IMR-90 (cell line): ENCODE data around the gene TANGO6. TPM values are rescaled to one million over a fixed set of nuclear protein-coding genes. Genes with fewer than 3 reads are reported as not detected.

Experiments
- ATAC-seq: fragments of 200-7000 bp; cut with Tn5 transposase; 2 replicates; pipeline ENCODE4 v1.9.1; 2020; ENCODE audit warnings: low read depth, mild to moderate bottlenecking, moderate library complexity
- BruUV-seq: library from RNA; stranded (reverse); fragments of 400-500 nt; replicated peaks from 2 replicates; lab custom pipeline; 2021; lab: Mats Ljungman, UMichigan
- CTCF ChIA-PET: fragments of 300-600 bp; formaldehyde crosslinking; extraction: SDS; loops from one replicate; lab custom pipeline; 2021; ENCODE audit warnings: antibody characterized with exemption; lab: Yijun Ruan, JAX
- POLR2A ChIA-PET: fragments of 300-600 bp; sonication (Branson Sonifier 250); formaldehyde crosslinking; loops from one replicate; lab custom pipeline; 2022; ENCODE audit warnings: antibody characterized with exemption; ENCODE audit not compliant: unreplicated experiment; lab: Charles Lee
- DNase-seq: peaks from one replicate; pipeline ENCODE4 v3.0.0; 2013
- H2AFZ ChIP-seq: replicated peaks from 2 replicates; pipeline ENCODE3; 2013; ENCODE audit warnings: low read length, mild to moderate bottlenecking; ENCODE audit not compliant: poor library complexity
- H2AK5ac ChIP-seq: 2 replicates; pipeline ENCODE4 v1.6.1; 2013; ENCODE audit warnings: low read depth, low read length, inconsistent platforms
- H2AK9ac ChIP-seq: replicated peaks from 2 replicates; pipeline ENCODE3; 2013; ENCODE audit warnings: mild to moderate bottlenecking, low read depth, low read length, moderate library complexity; ENCODE audit not compliant: poor library complexity
- H2BK120ac ChIP-seq: 2 replicates; pipeline ENCODE4 v1.6.1; 2013; ENCODE audit warnings: low read depth, low read length, inconsistent platforms
- H2BK15ac ChIP-seq: 3 replicates; pipeline ENCODE4 v1.6.1; 2013; ENCODE audit warnings: low read depth, low read length, inconsistent platforms
- H2BK20ac ChIP-seq: 2 replicates; pipeline ENCODE4 v1.6.1; 2013; ENCODE audit warnings: low read depth, mild to moderate bottlenecking, inconsistent platforms, low read length, moderate library complexity
- H2BK5ac ChIP-seq: 2 replicates; pipeline ENCODE4 v1.6.1; 2013; ENCODE audit warnings: mild to moderate bottlenecking, low read depth, low read length, inconsistent platforms; ENCODE audit not compliant: poor library complexity, severe bottlenecking
- H3K14ac ChIP-seq: replicated peaks from 2 replicates; pipeline ENCODE4 v1.6.1; 2013; ENCODE audit warnings: low read depth, low read length, inconsistent platforms
- H3K18ac ChIP-seq: 2 replicates; pipeline ENCODE4 v1.6.1; 2013; ENCODE audit warnings: low read depth, low read length, control low read depth
- H3K23ac ChIP-seq: 2 replicates; pipeline ENCODE4 v1.6.1; 2013; ENCODE audit warnings: low read depth, low read length, inconsistent platforms
- H3K27ac ChIP-seq: 2 replicates; pipeline ENCODE4 v1.5.1; 2013; ENCODE audit warnings: mild to moderate bottlenecking, control low read depth, low read length; ENCODE audit not compliant: insufficient read depth
- H3K27me3 ChIP-seq: 2 replicates; pipeline ENCODE4 v1.6.1; 2013; ENCODE audit warnings: low read length; ENCODE audit not compliant: control insufficient read depth, insufficient read depth
- H3K36me3 ChIP-seq: 2 replicates; pipeline ENCODE4 v1.6.1; 2013; ENCODE audit warnings: low read length, mixed read lengths; ENCODE audit not compliant: control insufficient read depth, insufficient read depth
- H3K4ac ChIP-seq: 2 replicates; pipeline ENCODE4 v1.6.1; 2013; ENCODE audit warnings: low read depth, low read length, inconsistent platforms
- H3K4me1 ChIP-seq: 2 replicates; pipeline ENCODE4 v1.6.1; 2013; ENCODE audit warnings: low read length, mixed read lengths; ENCODE audit not compliant: control insufficient read depth, insufficient read depth
- H3K4me2 ChIP-seq: 2 replicates; pipeline ENCODE4 v1.6.1; 2013; ENCODE audit warnings: low read depth, mild to moderate bottlenecking, control low read depth, low read length, moderate library complexity
- H3K4me3 ChIP-seq: 2 replicates; pipeline ENCODE4 v1.5.1; 2013; ENCODE audit warnings: low read depth, mild to moderate bottlenecking, control low read depth, low read length, moderate library complexity; ENCODE audit not compliant: insufficient read depth
- H3K56ac ChIP-seq: 2 replicates; pipeline ENCODE4 v1.6.1; 2013; ENCODE audit warnings: low read length, inconsistent platforms; ENCODE audit not compliant: insufficient read depth; ENCODE audit errors: extremely low read depth
- H3K79me1 ChIP-seq, 2 experiments: 2 replicates each; pipeline ENCODE4 v1.6.1; 2013; ENCODE audit warnings: low read length in 2 of 2, inconsistent platforms in 1 of 2, low read depth in 1 of 2
- H3K9ac ChIP-seq: 2 replicates; pipeline ENCODE4 v1.6.1; 2013; ENCODE audit warnings: low read depth, low read length, control low read depth
- H3K9me1 ChIP-seq: 2 replicates; pipeline ENCODE4 v1.6.1; 2013; ENCODE audit warnings: low read length, inconsistent platforms; ENCODE audit not compliant: insufficient read depth
- H3K9me3 ChIP-seq: 2 replicates; pipeline ENCODE4 v1.6.1; 2013; ENCODE audit warnings: low read length; ENCODE audit not compliant: control insufficient read depth, insufficient read depth
- H4K20me1 ChIP-seq: 2 replicates; pipeline ENCODE4 v1.6.1; 2013; ENCODE audit warnings: low read length, inconsistent platforms; ENCODE audit not compliant: insufficient read depth
- H4K5ac ChIP-seq: 2 replicates; pipeline ENCODE4 v1.6.1; 2013; ENCODE audit warnings: mild to moderate bottlenecking, low read depth, low read length, control low read depth
- H4K8ac ChIP-seq, 2 experiments: 2 replicates each; pipeline ENCODE4 v1.6.1; 2013; ENCODE audit warnings: low read depth in 2 of 2, low read length in 2 of 2, control low read depth in 1 of 2, inconsistent platforms in 1 of 2
- H4K91ac ChIP-seq: 2 replicates; pipeline ENCODE4 v1.6.1; 2013; ENCODE audit warnings: low read depth, low read length, inconsistent platforms; ENCODE audit not compliant: insufficient read depth
- CEBPB ChIP-seq: IDR thresholded peaks from 2 replicates; pipeline ENCODE4 v1.6.1; 2012; ENCODE audit warnings: low read depth, low read length, improper control_type of control experiment
- RAD21 ChIP-seq: IDR thresholded peaks from 2 replicates; pipeline ENCODE4 v1.6.1; 2012; ENCODE audit warnings: low read length, improper control_type of control experiment
- WGBS, 2 experiments: methylation state at CpG; one replicate each; pipeline versions ENCODE4 v1.1.5 to v1.1.7; 2013; ENCODE audit warnings: missing lambda C conversion rate in 2 of 2; ENCODE audit not compliant: insufficient read length in 1 of 2; ENCODE audit errors: extremely low coverage in 2 of 2; 5-methylcytosine and 5-hydroxymethylcytosine counted together
- dilution Hi-C: fragments of 300-500 bp; cut with HindIII; formaldehyde crosslinking; loops from one replicate; pipeline ENCODE4 v1.14.3; 2018; ENCODE audit warnings: low sequenced_read_pairs; ENCODE audit not compliant: unreplicated experiment
- in situ Hi-C: fragments of 300-500 bp; cut with MboI; formaldehyde crosslinking; loops from 3 replicates; pipeline ENCODE4 v1.14.3; 2019; ENCODE audit warnings: low sequenced_read_pairs, inconsistent platforms, mixed read lengths
- intact Hi-C: fragments of 100-400 bp; cut with micrococcal nuclease; formaldehyde crosslinking; loops from 2 replicates; pipeline ENCODE4 v1.10.0; 2022
- polyA plus RNA-seq, 3 experiments: library from polyadenylated mRNA; depleted of rRNA; stranded (reverse); fragments of >200 nt; gene quantifications; 2 replicates each; pipeline ENCODE4 v1.2.3, GENCODE V29; 2012; ENCODE audit warnings: low replicate concordance in 1 of 3
- total RNA-seq: library from RNA; depleted of rRNA; stranded (reverse); fragments of >200 nt; gene quantifications from 2 replicates; pipeline ENCODE4 v1.2.3, GENCODE V29; 2012
- TF ChIP-seq, protein P1 (sequence below): conservative IDR thresholded peaks from 2 replicates; pipeline ENCODE4 v1.5.1; 2012; ENCODE audit warnings: mild to moderate bottlenecking, low read depth, low read length, improper control_type of control experiment

TANGO6 gene
- total and polyA plus RNA-seq, 2 of the 4 experiments (the other 2 are of a cell fraction): 6.7 to 22.4 TPM

DNA sequence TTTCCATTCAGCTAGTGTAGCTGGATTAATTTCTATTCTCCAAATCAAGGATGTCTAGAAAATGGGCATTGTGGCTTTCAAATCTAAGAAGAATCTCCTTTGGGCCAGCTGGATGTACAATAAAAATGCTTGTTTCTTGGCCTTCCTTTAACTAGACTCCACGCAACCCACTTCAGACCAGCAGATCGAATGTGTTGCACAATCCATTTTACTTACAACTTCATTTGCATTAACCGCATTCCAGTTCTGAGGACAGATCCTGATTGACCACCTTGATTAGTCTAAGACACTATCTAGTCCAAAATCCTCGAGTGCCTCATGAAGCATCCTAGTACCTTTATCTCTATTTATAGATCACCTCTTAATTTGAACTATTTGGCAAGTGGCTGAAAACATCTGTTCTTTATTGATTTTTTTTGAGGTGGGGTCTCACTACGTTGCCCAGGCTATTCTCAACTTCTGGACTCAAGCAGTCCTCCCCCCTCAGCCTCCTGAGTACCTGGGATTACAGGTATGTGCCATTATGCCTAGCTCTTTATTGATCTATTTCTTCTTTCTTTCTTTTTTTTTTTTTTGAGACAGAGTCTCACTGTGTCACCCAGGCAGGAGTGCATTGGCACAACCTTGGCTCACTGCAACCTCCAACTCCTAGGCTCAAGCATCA lies 241.8 kb downstream of the TANGO6 start:
- DNase-seq (no peak), ATAC-seq (no peak)
- WGBS, 2 experiments: 94% methylated on average over 2 of the region's 5 CpGs; no CpG with 5 or more reads in 1 of the 2 experiments
- ChIA-PET CTCF (no interaction called here), POLR2A (no interaction called here)
- no peak overlapping the region for H3K4ac ChIP-seq
- no peak overlapping the region for H2AK5ac ChIP-seq
- H2BK5ac ChIP-seq: no peak overlapping the region
- H3K4me2 ChIP-seq: no peak overlapping the region
- no peak overlapping the region for H4K5ac ChIP-seq
- H3K4me1 ChIP-seq: peaks cover 10% of the 10 kb centered on the region
- no peak overlapping the region for H3K56ac ChIP-seq
- H3K9me3 ChIP-seq: no peaks in the 10 kb centered on the region
- H3K23ac ChIP-seq: no peak overlapping the region
- H3K9ac ChIP-seq: no peak overlapping the region
- H2AFZ ChIP-seq: no peak overlapping the region
- H4K91ac ChIP-seq: no peak overlapping the region
- intact Hi-C loops (no loop called here), in situ Hi-C loops (no loop called here), dilution Hi-C loops (no loop called here)
- H3K4me3 ChIP-seq: no peak overlapping the region
- TF ChIP-seq RAD21 (no peak), CEBPB (peak; percentile 71)
- TF ChIP-seq, protein P1, sequence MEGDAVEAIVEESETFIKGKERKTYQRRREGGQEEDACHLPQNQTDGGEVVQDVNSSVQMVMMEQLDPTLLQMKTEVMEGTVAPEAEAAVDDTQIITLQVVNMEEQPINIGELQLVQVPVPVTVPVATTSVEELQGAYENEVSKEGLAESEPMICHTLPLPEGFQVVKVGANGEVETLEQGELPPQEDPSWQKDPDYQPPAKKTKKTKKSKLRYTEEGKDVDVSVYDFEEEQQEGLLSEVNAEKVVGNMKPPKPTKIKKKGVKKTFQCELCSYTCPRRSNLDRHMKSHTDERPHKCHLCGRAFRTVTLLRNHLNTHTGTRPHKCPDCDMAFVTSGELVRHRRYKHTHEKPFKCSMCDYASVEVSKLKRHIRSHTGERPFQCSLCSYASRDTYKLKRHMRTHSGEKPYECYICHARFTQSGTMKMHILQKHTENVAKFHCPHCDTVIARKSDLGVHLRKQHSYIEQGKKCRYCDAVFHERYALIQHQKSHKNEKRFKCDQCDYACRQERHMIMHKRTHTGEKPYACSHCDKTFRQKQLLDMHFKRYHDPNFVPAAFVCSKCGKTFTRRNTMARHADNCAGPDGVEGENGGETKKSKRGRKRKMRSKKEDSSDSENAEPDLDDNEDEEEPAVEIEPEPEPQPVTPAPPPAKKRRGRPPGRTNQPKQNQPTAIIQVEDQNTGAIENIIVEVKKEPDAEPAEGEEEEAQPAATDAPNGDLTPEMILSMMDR: no peak
- no TSS peak for BruUV-seq
- no peak overlapping the region for H2BK15ac ChIP-seq
- H3K79me1 ChIP-seq: no peaks in the 10 kb centered on the region
- H3K18ac ChIP-seq: no peak overlapping the region
- no peaks in the 10 kb centered on the region for H3K27me3 ChIP-seq
- H3K9me1 ChIP-seq: peaks cover 10% of the 10 kb centered on the region
- no peak overlapping the region for H4K8ac ChIP-seq
- H4K20me1 ChIP-seq: no peaks in the 10 kb centered on the region
- no peak overlapping the region for H3K14ac ChIP-seq
- H3K27ac ChIP-seq: no peak overlapping the region
- H2AK9ac ChIP-seq: no peak overlapping the region
- no peak overlapping the region for H2BK20ac ChIP-seq
- no peak overlapping the region for H2BK120ac ChIP-seq
- H3K36me3 ChIP-seq: no peaks in the 10 kb centered on the region
